IMR-90 (cell line): ENCODE measurements around the gene RUBCN. TPM values are rescaled to one million over a fixed set of nuclear protein-coding genes. Genes with fewer than 3 reads are reported as not detected.

ENCODE experiments used
- ATAC-seq: fragments of 200-7000 bp; cut with Tn5 transposase; 2 replicates; pipeline ENCODE4 v1.9.1; 2020; ENCODE audit warnings: low read depth, mild to moderate bottlenecking, moderate library complexity
- BruUV-seq: library from RNA; stranded (reverse); fragments of 400-500 nt; replicated peaks from 2 replicates; lab custom pipeline; 2021; lab: Mats Ljungman, UMichigan
- CTCF ChIA-PET: fragments of 300-600 bp; formaldehyde crosslinking; extraction: SDS; loops from one replicate; lab custom pipeline; 2021; ENCODE audit warnings: antibody characterized with exemption; lab: Yijun Ruan, JAX
- POLR2A ChIA-PET: fragments of 300-600 bp; sonication (Branson Sonifier 250); formaldehyde crosslinking; loops from one replicate; lab custom pipeline; 2022; ENCODE audit warnings: antibody characterized with exemption; ENCODE audit not compliant: unreplicated experiment; lab: Charles Lee
- DNase-seq: peaks from one replicate; pipeline ENCODE4 v3.0.0; 2013
- H2AFZ ChIP-seq: replicated peaks from 2 replicates; pipeline ENCODE3; 2013; ENCODE audit warnings: low read length, mild to moderate bottlenecking; ENCODE audit not compliant: poor library complexity
- H2AK5ac ChIP-seq: 2 replicates; pipeline ENCODE4 v1.6.1; 2013; ENCODE audit warnings: low read depth, low read length, inconsistent platforms
- H2AK9ac ChIP-seq: replicated peaks from 2 replicates; pipeline ENCODE3; 2013; ENCODE audit warnings: mild to moderate bottlenecking, low read depth, low read length, moderate library complexity; ENCODE audit not compliant: poor library complexity
- H2BK120ac ChIP-seq: 2 replicates; pipeline ENCODE4 v1.6.1; 2013; ENCODE audit warnings: low read depth, low read length, inconsistent platforms
- H2BK15ac ChIP-seq: 3 replicates; pipeline ENCODE4 v1.6.1; 2013; ENCODE audit warnings: low read depth, low read length, inconsistent platforms
- H2BK20ac ChIP-seq: 2 replicates; pipeline ENCODE4 v1.6.1; 2013; ENCODE audit warnings: low read depth, mild to moderate bottlenecking, inconsistent platforms, low read length, moderate library complexity
- H2BK5ac ChIP-seq: 2 replicates; pipeline ENCODE4 v1.6.1; 2013; ENCODE audit warnings: mild to moderate bottlenecking, low read depth, low read length, inconsistent platforms; ENCODE audit not compliant: poor library complexity, severe bottlenecking
- H3K14ac ChIP-seq: replicated peaks from 2 replicates; pipeline ENCODE4 v1.6.1; 2013; ENCODE audit warnings: low read depth, low read length, inconsistent platforms
- H3K18ac ChIP-seq: 2 replicates; pipeline ENCODE4 v1.6.1; 2013; ENCODE audit warnings: low read depth, low read length, control low read depth
- H3K23ac ChIP-seq: 2 replicates; pipeline ENCODE4 v1.6.1; 2013; ENCODE audit warnings: low read depth, low read length, inconsistent platforms
- H3K27ac ChIP-seq: 2 replicates; pipeline ENCODE4 v1.5.1; 2013; ENCODE audit warnings: mild to moderate bottlenecking, control low read depth, low read length; ENCODE audit not compliant: insufficient read depth
- H3K27me3 ChIP-seq: 2 replicates; pipeline ENCODE4 v1.6.1; 2013; ENCODE audit warnings: low read length; ENCODE audit not compliant: control insufficient read depth, insufficient read depth
- H3K36me3 ChIP-seq: 2 replicates; pipeline ENCODE4 v1.6.1; 2013; ENCODE audit warnings: low read length, mixed read lengths; ENCODE audit not compliant: control insufficient read depth, insufficient read depth
- H3K4ac ChIP-seq: 2 replicates; pipeline ENCODE4 v1.6.1; 2013; ENCODE audit warnings: low read depth, low read length, inconsistent platforms
- H3K4me1 ChIP-seq: 2 replicates; pipeline ENCODE4 v1.6.1; 2013; ENCODE audit warnings: low read length, mixed read lengths; ENCODE audit not compliant: control insufficient read depth, insufficient read depth
- H3K4me2 ChIP-seq: 2 replicates; pipeline ENCODE4 v1.6.1; 2013; ENCODE audit warnings: low read depth, mild to moderate bottlenecking, control low read depth, low read length, moderate library complexity
- H3K4me3 ChIP-seq: 2 replicates; pipeline ENCODE4 v1.5.1; 2013; ENCODE audit warnings: low read depth, mild to moderate bottlenecking, control low read depth, low read length, moderate library complexity; ENCODE audit not compliant: insufficient read depth
- H3K56ac ChIP-seq: 2 replicates; pipeline ENCODE4 v1.6.1; 2013; ENCODE audit warnings: low read length, inconsistent platforms; ENCODE audit not compliant: insufficient read depth; ENCODE audit errors: extremely low read depth
- H3K79me1 ChIP-seq, 2 experiments: 2 replicates each; pipeline ENCODE4 v1.6.1; 2013; ENCODE audit warnings: low read length in 2 of 2, inconsistent platforms in 1 of 2, low read depth in 1 of 2
- H3K9ac ChIP-seq: 2 replicates; pipeline ENCODE4 v1.6.1; 2013; ENCODE audit warnings: low read depth, low read length, control low read depth
- H3K9me1 ChIP-seq: 2 replicates; pipeline ENCODE4 v1.6.1; 2013; ENCODE audit warnings: low read length, inconsistent platforms; ENCODE audit not compliant: insufficient read depth
- H3K9me3 ChIP-seq: 2 replicates; pipeline ENCODE4 v1.6.1; 2013; ENCODE audit warnings: low read length; ENCODE audit not compliant: control insufficient read depth, insufficient read depth
- H4K20me1 ChIP-seq: 2 replicates; pipeline ENCODE4 v1.6.1; 2013; ENCODE audit warnings: low read length, inconsistent platforms; ENCODE audit not compliant: insufficient read depth
- H4K5ac ChIP-seq: 2 replicates; pipeline ENCODE4 v1.6.1; 2013; ENCODE audit warnings: mild to moderate bottlenecking, low read depth, low read length, control low read depth
- H4K8ac ChIP-seq, 2 experiments: 2 replicates each; pipeline ENCODE4 v1.6.1; 2013; ENCODE audit warnings: low read depth in 2 of 2, low read length in 2 of 2, control low read depth in 1 of 2, inconsistent platforms in 1 of 2
- H4K91ac ChIP-seq: 2 replicates; pipeline ENCODE4 v1.6.1; 2013; ENCODE audit warnings: low read depth, low read length, inconsistent platforms; ENCODE audit not compliant: insufficient read depth
- BHLHE40 ChIP-seq: fragments of 150-350 bp; IDR thresholded peaks from 2 replicates; pipeline ENCODE4 v1.6.1; 2016; ENCODE audit warnings: mild to moderate bottlenecking, low read depth, low read length
- CEBPB ChIP-seq: IDR thresholded peaks from 2 replicates; pipeline ENCODE4 v1.6.1; 2012; ENCODE audit warnings: low read depth, low read length, improper control_type of control experiment
- CHD1 ChIP-seq: IDR thresholded peaks from 2 replicates; pipeline ENCODE4 v1.6.1; 2012; ENCODE audit warnings: low read depth, low read length, improper control_type of control experiment
- CTCF ChIP-seq: conservative IDR thresholded peaks from 2 replicates; pipeline ENCODE4 v1.5.1; 2012; ENCODE audit warnings: mild to moderate bottlenecking, low read depth, low read length, improper control_type of control experiment
- ELK1 ChIP-seq: fragments of 150-350 bp; IDR thresholded peaks from 2 replicates; pipeline ENCODE4 v1.6.1; 2016; ENCODE audit warnings: low read depth, mild to moderate bottlenecking, low read length, moderate library complexity, borderline replicate concordance
- FOS ChIP-seq: fragments of 150-350 bp; IDR thresholded peaks from 2 replicates; pipeline ENCODE4 v1.6.1; 2016; ENCODE audit warnings: low read depth, low read length
- MAFK ChIP-seq: IDR thresholded peaks from 2 replicates; pipeline ENCODE4 v1.6.1; 2012; ENCODE audit warnings: low read depth, low read length, improper control_type of control experiment
- MAZ ChIP-seq: IDR thresholded peaks from 2 replicates; pipeline ENCODE4 v1.6.1; 2012; ENCODE audit warnings: low read depth, mild to moderate bottlenecking, low read length, improper control_type of control experiment, moderate library complexity, borderline replicate concordance
- MXI1 ChIP-seq: IDR thresholded peaks from 2 replicates; pipeline ENCODE4 v1.6.1; 2012; ENCODE audit warnings: low read depth, mild to moderate bottlenecking, low read length, moderate library complexity, borderline replicate concordance
- NFE2L2 ChIP-seq: fragments of 150-350 bp; IDR thresholded peaks from 2 replicates; pipeline ENCODE4 v1.6.1; 2016; ENCODE audit warnings: low read depth, mild to moderate bottlenecking, low read length
- POLR2A ChIP-seq: IDR thresholded peaks from 2 replicates; pipeline ENCODE4 v1.6.1; 2012; ENCODE audit warnings: mild to moderate bottlenecking, low read depth, low read length
- RAD21 ChIP-seq: IDR thresholded peaks from 2 replicates; pipeline ENCODE4 v1.6.1; 2012; ENCODE audit warnings: low read length, improper control_type of control experiment
- RCOR1 ChIP-seq: IDR thresholded peaks from 2 replicates; pipeline ENCODE4 v1.6.1; 2012; ENCODE audit warnings: mild to moderate bottlenecking, low read length, improper control_type of control experiment; ENCODE audit not compliant: insufficient replicate concordance
- RFX5 ChIP-seq: IDR thresholded peaks from 2 replicates; pipeline ENCODE4 v1.8.0; 2012; ENCODE audit warnings: low read depth, mild to moderate bottlenecking, low read length, moderate library complexity
- SMC3 ChIP-seq: fragments of 150-350 bp; IDR thresholded peaks from 2 replicates; pipeline ENCODE4 v1.6.1; 2016; ENCODE audit warnings: low read depth, mild to moderate bottlenecking, antibody characterized with exemption, low read length, moderate library complexity
- USF2 ChIP-seq: fragments of 150-350 bp; IDR thresholded peaks from 2 replicates; pipeline ENCODE4 v1.6.1; 2017; ENCODE audit warnings: mild to moderate bottlenecking, antibody characterized with exemption, low read length, low read depth
- dilution Hi-C: fragments of 300-500 bp; cut with HindIII; formaldehyde crosslinking; loops from one replicate; pipeline ENCODE4 v1.14.3; 2018; ENCODE audit warnings: low sequenced_read_pairs; ENCODE audit not compliant: unreplicated experiment
- in situ Hi-C: fragments of 300-500 bp; cut with MboI; formaldehyde crosslinking; loops from 3 replicates; pipeline ENCODE4 v1.14.3; 2019; ENCODE audit warnings: low sequenced_read_pairs, inconsistent platforms, mixed read lengths
- intact Hi-C: fragments of 100-400 bp; cut with micrococcal nuclease; formaldehyde crosslinking; loops from 2 replicates; pipeline ENCODE4 v1.10.0; 2022
- polyA plus RNA-seq, 3 experiments: library from polyadenylated mRNA; depleted of rRNA; stranded (reverse); fragments of >200 nt; gene quantifications; 2 replicates each; pipeline ENCODE4 v1.2.3, GENCODE V29; 2012; ENCODE audit warnings: low replicate concordance in 1 of 3
- total RNA-seq: library from RNA; depleted of rRNA; stranded (reverse); fragments of >200 nt; gene quantifications from 2 replicates; pipeline ENCODE4 v1.2.3, GENCODE V29; 2012

Gene RUBCN
- total and polyA plus RNA-seq, 2 of the 4 experiments (the other 2 are of a cell fraction): 10.8 to 12.6 TPM

- DNase-seq: no peak
- Histone ChIP-seq H3K56ac (no peak overlapping the region), H3K4me3 (no peak overlapping the region), H3K23ac (no peak overlapping the region), H3K27ac (no peak overlapping the region), H2BK15ac (no peak overlapping the region), H3K4ac (no peak overlapping the region), H2BK120ac (no peak overlapping the region), H3K9ac (no peak overlapping the region), H3K14ac (no peak overlapping the region), H4K20me1 (peaks cover 9% of the 10 kb centered on the region; the same call in 1 of the 2 replicates), H4K91ac (no peak overlapping the region), H4K8ac (no peak overlapping the region), H2BK5ac (no peak overlapping the region), H3K9me1 (no peaks in the 10 kb centered on the region), H2AK5ac (no peak overlapping the region), H2AK9ac (no peak overlapping the region), H3K9me3 (no peaks in the 10 kb centered on the region), H3K79me1 (peaks cover 11 to 27% of the 10 kb centered on the region in 2 experiments; a peak in 3 of 4 replicates), H3K4me2 (no peak overlapping the region), H3K4me1 (no peaks in the 10 kb centered on the region), H3K18ac (no peak overlapping the region), H2BK20ac (no peak overlapping the region), H3K36me3 (peaks cover 20% of the 10 kb centered on the region), H4K5ac (no peak overlapping the region), H2AFZ (no peak overlapping the region), H3K27me3 (no peaks in the 10 kb centered on the region)
- dilution Hi-C loops (no loop called here), in situ Hi-C loops (no loop called here), intact Hi-C loops (no loop called here)
- ATAC-seq: no peak
- CTCF ChIA-PET: no interaction called here
- no TSS peak for BruUV-seq
- TF ChIP-seq POLR2A (no peak), CEBPB (no peak), RAD21 (no peak), ELK1 (no peak), BHLHE40 (no peak), CTCF (no peak), MXI1 (no peak), FOS (no peak), CHD1 (no peak), USF2 (no peak), RFX5 (no peak), MAZ (no peak), MAFK (no peak), SMC3 (no peak), RCOR1 (no peak), NFE2L2 (no peak)
- POLR2A ChIA-PET: no interaction called here
Measured at GRCh38 chr3:197761784-197762183, 25.1 kb upstream of the RUBCN start.
